GM21717 (cell line): ENCODE data around the gene ANKZF1.

Experiments used
- ATAC-seq: cut with Tn5 transposase; IDR thresholded peaks from one replicate; pipeline ENCODE4 v1.9.1; 2021; ENCODE audit warnings: mild to moderate bottlenecking, moderate library complexity; ENCODE audit not compliant: unreplicated experiment

ANKZF1 gene

GRCh38 chr2:219279916-219280516 is 50.4 kb downstream of the ANKZF1 start:
- ATAC-seq, result no peak

GRCh38 chr2:219280651-219281050 is 51.0 kb downstream of the ANKZF1 start:
- ATAC-seq, result no peak

GRCh38 chr2:219281588-219281987 is 52.0 kb downstream of the ANKZF1 start:
- ATAC-seq, result no peak

- no peak for ATAC-seq
These were observed 52.8 kb downstream of the ANKZF1 start for GRCh38 chr2:219282375-219282774.

- no peak for ATAC-seq
These were observed 53.5 kb downstream of the ANKZF1 start for GRCh38 chr2:219282943-219283581.

GRCh38 chr2:219284501-219285372 is 55.1 kb downstream of the ANKZF1 start:
- no peak for ATAC-seq

- no peak for ATAC-seq
These were observed 55.7 kb downstream of the ANKZF1 start for GRCh38 chr2:219285373-219285735.

GRCh38 chr2:219285894-219286425 is 56.4 kb downstream of the ANKZF1 start:
- no peak for ATAC-seq
